ELR (cell line): Measurements from ENCODE around the gene CEACAM8.
"Not testable (repeated sequence)": the region's sequence is repeated elsewhere in the genome, so short reads cannot be mapped to it uniquely, and the experiment has no call there.

Experiments
- DNase-seq: peaks from one replicate; pipeline ENCODE4 v3.0.0-alpha.2; 2015; ENCODE audit warnings: low read depth

Gene CEACAM8

DNA sequence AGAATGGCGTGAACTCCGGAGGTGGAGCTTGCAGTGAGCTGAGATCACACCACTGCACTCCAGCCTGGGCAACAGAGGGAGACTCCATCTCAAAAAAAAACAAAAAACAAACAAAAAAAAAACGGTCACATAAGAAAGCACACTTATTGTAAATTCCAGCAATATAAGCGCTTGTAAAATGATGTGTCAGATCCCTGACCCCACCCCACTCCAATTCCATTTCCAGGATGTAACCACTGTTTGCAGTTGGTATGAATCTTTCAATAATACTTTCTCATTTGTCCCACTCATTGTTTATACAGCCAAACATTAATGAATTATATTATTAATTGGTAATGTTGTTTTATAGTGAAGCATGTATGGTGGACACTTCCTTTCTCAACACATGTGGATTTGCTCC, 50.6 kb downstream of the CEACAM8 start:
- no peak for DNase-seq

DNA sequence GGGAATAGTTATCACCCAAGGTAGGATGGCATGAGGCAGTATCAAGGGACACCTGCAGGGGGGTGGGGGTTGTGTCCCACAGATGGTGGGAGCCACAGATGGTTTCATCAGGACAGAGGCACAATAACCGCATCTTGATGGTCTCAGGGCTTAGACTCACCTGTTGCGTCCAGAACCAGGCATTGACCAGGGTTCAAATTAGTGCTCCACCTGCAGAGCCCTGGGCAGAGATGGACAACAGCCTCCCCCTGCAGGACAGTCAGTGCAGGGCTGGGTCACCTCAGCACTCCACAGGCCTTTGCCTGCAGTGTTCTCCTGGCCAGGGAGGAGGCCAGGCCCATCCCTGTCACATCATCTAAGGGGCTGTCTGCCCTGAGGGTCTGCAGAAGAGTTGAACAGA, 51.9 kb downstream of the CEACAM8 start:
- no peak for DNase-seq

DNA sequence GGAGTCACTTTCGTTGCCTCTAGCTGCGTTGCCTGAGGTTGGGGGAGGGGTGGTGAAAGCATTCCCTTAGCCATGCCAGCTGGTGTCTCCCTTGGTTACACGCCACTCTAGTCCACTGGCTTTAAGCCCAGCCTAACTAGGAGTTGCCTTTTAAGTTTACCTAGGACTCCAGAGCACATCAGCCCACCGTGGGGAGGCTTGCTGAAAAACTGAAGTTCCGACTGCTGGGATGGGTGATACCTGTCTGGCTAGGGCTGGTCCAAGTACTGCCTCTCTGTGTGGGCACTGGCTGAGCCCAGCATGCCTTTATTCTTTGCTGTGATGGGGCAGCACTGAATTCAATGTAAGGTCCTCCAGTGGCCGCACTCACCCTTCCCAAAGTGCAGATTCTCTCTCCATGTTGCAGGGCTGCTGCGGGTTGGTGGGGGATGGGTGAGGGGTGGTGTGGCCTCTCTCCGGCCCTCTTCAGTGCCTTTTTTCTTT, 54.6 kb downstream of the CEACAM8 start:
- DNase-seq: peak; percentile 3

DNA sequence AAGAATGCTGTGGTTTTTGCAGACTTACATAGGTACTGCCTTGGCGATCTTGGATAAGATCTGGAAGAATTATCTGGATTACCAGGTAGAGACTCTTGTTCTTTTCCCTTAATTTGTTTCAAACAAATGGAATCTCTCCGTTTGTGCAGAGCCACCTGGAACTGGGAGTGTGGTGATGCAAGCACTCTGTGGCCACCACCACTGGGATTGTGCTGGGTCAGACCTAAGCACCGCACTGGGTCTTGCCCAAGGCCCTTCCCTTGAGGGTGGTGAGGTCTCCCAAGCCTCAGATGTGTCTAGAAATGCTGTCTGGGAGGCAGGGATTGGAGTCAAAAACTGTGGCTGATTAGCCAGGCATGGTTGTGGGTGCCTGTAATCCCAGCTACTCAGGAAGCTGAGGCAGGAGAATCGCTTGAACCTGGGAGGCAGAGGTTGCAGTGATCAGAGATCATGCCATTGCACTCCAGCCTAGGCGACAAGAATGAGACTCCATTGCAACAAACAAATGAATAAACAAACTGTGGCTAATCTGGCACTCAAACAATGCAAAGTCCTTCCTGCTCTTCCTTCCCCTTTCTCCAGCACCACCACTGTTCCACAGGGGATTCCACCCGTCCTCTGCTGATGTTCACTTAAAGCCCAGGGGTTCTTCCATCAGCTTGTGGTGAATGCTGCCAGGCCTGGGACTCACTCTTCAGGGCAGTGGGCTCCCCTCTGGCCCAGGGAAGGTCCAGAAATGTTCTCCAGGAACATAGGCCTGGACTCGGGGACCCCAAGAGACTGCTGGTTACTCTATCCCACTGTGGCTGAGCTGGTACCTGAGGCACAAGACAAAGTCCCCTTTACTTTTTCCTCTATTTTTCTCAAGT, 55.6 kb downstream of the CEACAM8 start:
- no peak for DNase-seq

DNA sequence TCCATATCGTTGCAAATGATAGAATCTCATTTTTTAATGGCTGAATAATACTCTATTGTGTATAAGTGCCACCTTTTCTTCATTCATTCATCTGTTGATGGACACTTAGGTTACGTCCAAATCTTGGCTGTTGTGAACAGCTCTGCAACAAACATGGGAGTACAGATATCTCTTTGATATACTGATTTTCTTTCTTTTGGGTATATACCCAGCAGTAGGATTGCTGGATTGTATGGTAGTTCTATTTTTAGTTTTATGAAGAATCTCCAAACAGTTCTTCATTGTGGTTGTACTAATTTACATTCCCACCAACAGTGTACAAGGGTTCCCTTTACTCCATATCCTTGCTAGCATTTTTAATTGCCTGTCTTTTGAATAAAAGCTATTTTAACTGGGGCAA, 59.4 kb downstream of the CEACAM8 start:
- DNase-seq: not testable (repeated sequence)

DNA sequence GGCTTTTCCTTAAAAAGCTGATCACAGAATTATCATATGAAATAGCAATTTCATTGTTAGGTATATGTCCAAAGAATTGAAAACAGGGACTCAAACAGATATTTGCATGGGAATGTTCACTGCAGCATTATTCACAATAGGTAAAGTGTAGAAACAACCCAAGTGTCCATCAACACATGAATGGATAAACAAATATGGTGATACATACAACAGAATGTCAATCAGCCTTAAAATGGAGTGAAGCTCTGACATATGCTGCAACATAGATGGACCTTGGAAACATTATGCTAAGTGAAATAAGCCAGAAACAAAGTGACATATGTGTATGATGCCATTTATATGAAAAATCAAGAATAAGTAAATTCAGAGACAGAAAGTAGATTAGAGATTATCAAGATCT, 60.3 kb downstream of the CEACAM8 start:
- no peak for DNase-seq

DNA sequence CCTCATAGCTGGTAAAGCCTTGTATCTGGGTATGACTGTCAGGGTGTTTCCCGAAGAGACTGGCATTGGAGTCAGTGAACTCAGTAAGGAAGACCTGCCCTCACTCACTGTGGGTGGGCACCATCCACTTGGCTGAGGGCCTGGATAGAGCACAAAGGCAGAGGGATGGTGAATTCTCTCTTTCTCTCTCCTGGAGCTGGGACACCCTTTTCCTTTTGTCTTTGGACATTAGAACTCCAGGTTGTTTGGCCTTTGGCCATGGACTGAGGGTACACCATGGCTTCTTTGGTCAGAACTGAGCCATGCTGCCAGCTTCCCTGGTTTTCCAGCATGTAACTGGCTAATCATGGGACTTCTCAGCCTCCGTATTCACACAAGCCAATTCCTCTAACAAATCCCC, 61.8 kb downstream of the CEACAM8 start:
- no peak for DNase-seq

DNA sequence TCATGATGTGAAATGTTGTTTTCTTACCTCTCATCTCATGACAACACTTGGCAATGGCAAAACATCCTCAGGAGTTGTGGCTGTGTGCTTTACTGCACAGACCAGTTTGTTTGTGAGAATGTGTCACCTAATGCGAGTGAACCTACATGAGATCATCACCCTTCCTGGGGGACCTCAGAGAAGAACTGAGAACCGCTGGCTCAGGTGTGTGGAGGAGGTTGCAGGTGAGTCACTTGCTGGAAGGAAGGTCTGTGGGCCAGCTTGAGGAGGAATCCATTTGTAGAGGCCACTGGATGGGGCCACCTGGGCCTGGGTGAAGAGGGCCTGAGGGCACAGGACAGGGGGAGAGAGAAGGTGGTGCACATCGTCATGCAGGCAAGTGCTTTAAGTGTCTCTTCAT, 63.4 kb downstream of the CEACAM8 start:
- no peak for DNase-seq
